ENCODE data around the gene NSUN2.
"Not testable (repeated sequence)": the region's sequence is repeated elsewhere in the genome, so short reads cannot be mapped to it uniquely, and the experiment has no call there.

Gene NSUN2

GRCh38 chr5:6583049-6583880 is 49.6 kb downstream of the NSUN2 start:
- DNase-seq (ENCODE audit: low read depth, low spot score), result no peak

- no peak for DNase-seq (ENCODE audit: low read depth, low spot score)
Observed at GRCh38 chr5:6582507-6583048, 50.3 kb downstream of the NSUN2 start.

GRCh38 chr5:6581559-6582426 is 51.1 kb downstream of the NSUN2 start:
- DNase-seq (ENCODE audit: low read depth, low spot score), result no peak

- DNase-seq (ENCODE audit: low read depth, low spot score), result no peak
Observed at GRCh38 chr5:6581090-6581489, 51.8 kb downstream of the NSUN2 start.

- DNase-seq (ENCODE audit: low read depth, low spot score), result no peak
Observed at GRCh38 chr5:6579535-6579934, 53.3 kb downstream of the NSUN2 start.

- DNase-seq (ENCODE audit: low read depth, low spot score), result no peak
Observed at GRCh38 chr5:6578676-6579343, 54.0 kb downstream of the NSUN2 start.

- no peak for DNase-seq (ENCODE audit: low read depth, low spot score)
Observed at GRCh38 chr5:6576861-6577501, 55.9 kb downstream of the NSUN2 start.

- no peak for DNase-seq (ENCODE audit: low read depth, low spot score)
Observed at GRCh38 chr5:6574537-6575245, 58.2 kb downstream of the NSUN2 start.

- DNase-seq (ENCODE audit: low read depth, low spot score), result no peak
Observed at GRCh38 chr5:6574111-6574510, 58.7 kb downstream of the NSUN2 start.

GRCh38 chr5:6573651-6574101 is 59.2 kb downstream of the NSUN2 start:
- no peak for DNase-seq (ENCODE audit: low read depth, low spot score)

- no peak for DNase-seq (ENCODE audit: low read depth, low spot score)
Observed at GRCh38 chr5:6572825-6573380, 59.9 kb downstream of the NSUN2 start.

GRCh38 chr5:6572086-6572824 is 60.6 kb downstream of the NSUN2 start:
- DNase-seq (ENCODE audit: low read depth, low spot score), result no peak

GRCh38 chr5:6571607-6572006 is 61.2 kb downstream of the NSUN2 start:
- DNase-seq (ENCODE audit: low read depth, low spot score), result not testable (repeated sequence)

GRCh38 chr5:6570530-6570929 is 62.3 kb downstream of the NSUN2 start:
- no peak for DNase-seq (ENCODE audit: low read depth, low spot score)

GRCh38 chr5:6568889-6569288 is 64.0 kb downstream of the NSUN2 start:
- no peak for DNase-seq (ENCODE audit: low read depth, low spot score)

GRCh38 chr5:6568383-6568782 is 64.5 kb downstream of the NSUN2 start:
- no peak for DNase-seq (ENCODE audit: low read depth, low spot score)

- DNase-seq (ENCODE audit: low read depth, low spot score), result no peak
Observed at GRCh38 chr5:6567835-6568234, 65.0 kb downstream of the NSUN2 start.

- no peak for DNase-seq (ENCODE audit: low read depth, low spot score)
Observed at GRCh38 chr5:6567068-6567467, 65.8 kb downstream of the NSUN2 start.

- no peak for DNase-seq (ENCODE audit: low read depth, low spot score)
Observed at GRCh38 chr5:6565492-6565891, 67.4 kb downstream of the NSUN2 start.
